ENCODE results near the gene BRD4.

The BRD4 gene

GRCh38 chr19:15241259-15241910 lies 91.0 kb downstream of the BRD4 start:
- no peak overlapping the region for H3K4me2 ChIP-seq (ENCODE audit: low read length)
- peaks cover 75% of the 10 kb centered on the region for H3K36me3 ChIP-seq (ENCODE audit: control insufficient read depth, low read length)
- no peak for TF ChIP-seq EZH2phosphoT487 (IDR thresholded peaks at IDR 0.05; ENCODE audit: borderline replicate concordance, low read length)
- no peak overlapping the region for H3K27ac ChIP-seq (ENCODE audit: low read depth, low read length)
- H3F3A ChIP-seq (ENCODE audit: control insufficient read depth, insufficient read depth): no peaks in the 10 kb centered on the region
- H4K20me1 ChIP-seq (ENCODE audit: control insufficient read depth, insufficient read depth, low read depth, low read length): no peaks in the 10 kb centered on the region
- H3K4me1 ChIP-seq (ENCODE audit: control insufficient read depth, low read length): no peaks in the 10 kb centered on the region
- no peaks in the 10 kb centered on the region for H3K79me2 ChIP-seq (ENCODE audit: control insufficient read depth, low read length)
- no peak overlapping the region for H3K4me3 ChIP-seq (ENCODE audit: low read length)
- no peaks in the 10 kb centered on the region for H3K9me2 ChIP-seq (replicated peaks; ENCODE audit: control insufficient read depth, low read length)
- H3K9me3 ChIP-seq (ENCODE audit: control insufficient read depth, insufficient read depth, low read length): no peaks in the 10 kb centered on the region
- H3K27me3 ChIP-seq (ENCODE audit: control insufficient read depth, low read length): no peaks in the 10 kb centered on the region

GRCh38 chr19:15240515-15240914 lies 91.8 kb downstream of the BRD4 start:
- Histone ChIP-seq H3K27me3 (ENCODE audit: control insufficient read depth, low read length) (no peaks in the 10 kb centered on the region), H3K4me3 (ENCODE audit: low read length) (no peak overlapping the region), H3F3A (ENCODE audit: control insufficient read depth, insufficient read depth) (peaks cover 3% of the 10 kb centered on the region; the same call in 1 of the 2 replicates), H3K9me2 (replicated peaks; ENCODE audit: control insufficient read depth, low read length) (no peaks in the 10 kb centered on the region), H3K27ac (ENCODE audit: low read depth, low read length) (no peak overlapping the region), H4K20me1 (ENCODE audit: control insufficient read depth, insufficient read depth, low read depth, low read length) (no peaks in the 10 kb centered on the region), H3K9me3 (ENCODE audit: control insufficient read depth, insufficient read depth, low read length) (no peaks in the 10 kb centered on the region), H3K79me2 (ENCODE audit: control insufficient read depth, low read length) (no peaks in the 10 kb centered on the region), H3K4me1 (ENCODE audit: control insufficient read depth, low read length) (no peaks in the 10 kb centered on the region), H3K4me2 (ENCODE audit: low read length) (no peak overlapping the region), H3K36me3 (ENCODE audit: control insufficient read depth, low read length) (peaks cover 70% of the 10 kb centered on the region)
- TF ChIP-seq CTCF (IDR thresholded peaks at IDR 0.05; ENCODE audit: low read depth, low read length, poor library complexity, severe bottlenecking) (no peak), EZH2phosphoT487 (IDR thresholded peaks at IDR 0.05; ENCODE audit: borderline replicate concordance, low read length) (no peak)

GRCh38 chr19:15239337-15239949 lies 92.9 kb downstream of the BRD4 start:
- TF ChIP-seq CTCF (IDR thresholded peaks at IDR 0.05; ENCODE audit: low read depth, low read length, poor library complexity, severe bottlenecking): no peak
- no peak for TF ChIP-seq EZH2phosphoT487 (IDR thresholded peaks at IDR 0.05; ENCODE audit: borderline replicate concordance, low read length)
- H3K4me2 ChIP-seq (ENCODE audit: low read length): no peak overlapping the region
- no peaks in the 10 kb centered on the region for H3K4me1 ChIP-seq (ENCODE audit: control insufficient read depth, low read length)
- H3K9me3 ChIP-seq (ENCODE audit: control insufficient read depth, insufficient read depth, low read length): no peaks in the 10 kb centered on the region
- H3K9me2 ChIP-seq (replicated peaks; ENCODE audit: control insufficient read depth, low read length): no peaks in the 10 kb centered on the region
- H3K27me3 ChIP-seq (ENCODE audit: control insufficient read depth, low read length): no peaks in the 10 kb centered on the region
- no peaks in the 10 kb centered on the region for H4K20me1 ChIP-seq (ENCODE audit: control insufficient read depth, insufficient read depth, low read depth, low read length)
- peaks cover 13% of the 10 kb centered on the region for H3F3A ChIP-seq (ENCODE audit: control insufficient read depth, insufficient read depth)
- no peak overlapping the region for H3K27ac ChIP-seq (ENCODE audit: low read depth, low read length)
- no peaks in the 10 kb centered on the region for H3K79me2 ChIP-seq (ENCODE audit: control insufficient read depth, low read length)
- peaks cover 59% of the 10 kb centered on the region for H3K36me3 ChIP-seq (ENCODE audit: control insufficient read depth, low read length)
- H3K4me3 ChIP-seq (ENCODE audit: low read length): no peak overlapping the region

GRCh38 chr19:15238639-15239155 lies 93.6 kb downstream of the BRD4 start:
- Histone ChIP-seq H3K9me3 (ENCODE audit: control insufficient read depth, insufficient read depth, low read length) (no peaks in the 10 kb centered on the region), H3K79me2 (ENCODE audit: control insufficient read depth, low read length) (no peaks in the 10 kb centered on the region), H3K4me3 (ENCODE audit: low read length) (no peak overlapping the region), H3K4me1 (ENCODE audit: control insufficient read depth, low read length) (no peaks in the 10 kb centered on the region), H4K20me1 (ENCODE audit: control insufficient read depth, insufficient read depth, low read depth, low read length) (no peaks in the 10 kb centered on the region), H3K27ac (ENCODE audit: low read depth, low read length) (no peak overlapping the region), H3F3A (ENCODE audit: control insufficient read depth, insufficient read depth) (peaks cover 15% of the 10 kb centered on the region), H3K36me3 (ENCODE audit: control insufficient read depth, low read length) (peaks cover 54% of the 10 kb centered on the region), H3K9me2 (replicated peaks; ENCODE audit: control insufficient read depth, low read length) (no peaks in the 10 kb centered on the region), H3K27me3 (ENCODE audit: control insufficient read depth, low read length) (no peaks in the 10 kb centered on the region), H3K4me2 (ENCODE audit: low read length) (no peak overlapping the region)
- TF ChIP-seq EZH2phosphoT487 (IDR thresholded peaks at IDR 0.05; ENCODE audit: borderline replicate concordance, low read length) (no peak), CTCF (IDR thresholded peaks at IDR 0.05; ENCODE audit: low read depth, low read length, poor library complexity, severe bottlenecking) (no peak)

All from DOHH2 (cell line).